Esophagus (tissue), 2 donors: ENCODE results near the gene MTRF1L. TPM values are rescaled to one million over a fixed set of nuclear protein-coding genes. Genes with fewer than 3 reads are reported as not detected.

Experiments
- H3K27ac ChIP-seq, 2 donors: one replicate each; pipeline ENCODE4 v1.5.1; 2013; ENCODE audit warnings: low read depth in 2 of 2, mild to moderate bottlenecking in 2 of 2, inconsistent platforms in 1 of 2, low read length in 1 of 2, moderate library complexity in 1 of 2
- H3K27me3 ChIP-seq, 2 donors: one replicate each; pipeline ENCODE4 v1.6.1; 2013; ENCODE audit warnings: low read length in 2 of 2, control low read depth in 1 of 2, mild to moderate bottlenecking in 1 of 2; ENCODE audit not compliant: insufficient read depth in 2 of 2, control insufficient read depth in 1 of 2
- H3K36me3 ChIP-seq, 2 donors: one replicate each; pipeline ENCODE4 v1.6.1; 2013; ENCODE audit warnings: low read length in 1 of 2; ENCODE audit not compliant: control insufficient read depth in 2 of 2, insufficient read depth in 2 of 2
- H3K4me1 ChIP-seq, 2 donors: one replicate each; pipeline ENCODE4 v1.6.1; 2013; ENCODE audit warnings: low read length in 1 of 2; ENCODE audit not compliant: control insufficient read depth in 2 of 2, insufficient read depth in 2 of 2
- H3K4me3 ChIP-seq, 2 donors: one replicate each; pipeline ENCODE4 v1.5.1; 2013; ENCODE audit warnings: low read length in 2 of 2, mild to moderate bottlenecking in 2 of 2, low read depth in 1 of 2, moderate library complexity in 1 of 2
- H3K9me3 ChIP-seq, 2 donors: one replicate each; pipeline ENCODE4 v1.6.1; 2013; ENCODE audit warnings: mild to moderate bottlenecking in 2 of 2, low read depth in 1 of 2, low read length in 1 of 2, moderate library complexity in 1 of 2; ENCODE audit not compliant: control insufficient read depth in 2 of 2, insufficient read depth in 1 of 2
- WGBS, 2 donors: extraction: QIAGEN DNeasy Blood & Tissue Kit; methylation state at CpG; one replicate each; pipeline ENCODE4 v1.1.7; 2013; 5-methylcytosine and 5-hydroxymethylcytosine counted together
- polyA plus RNA-seq, 2 donors: library from polyadenylated mRNA; stranded (reverse); fragments of 200-250 nt; gene quantifications; one replicate each; pipeline ENCODE4 v1.2.3, GENCODE V29; 2013
- donor health status: healthy with polysubstance abuse.
- donor health status: Bipolar disorder and iron deficiency.

MTRF1L gene
- polyA plus RNA-seq, 2 donors, result 6.4 to 7.8 TPM

DNA sequence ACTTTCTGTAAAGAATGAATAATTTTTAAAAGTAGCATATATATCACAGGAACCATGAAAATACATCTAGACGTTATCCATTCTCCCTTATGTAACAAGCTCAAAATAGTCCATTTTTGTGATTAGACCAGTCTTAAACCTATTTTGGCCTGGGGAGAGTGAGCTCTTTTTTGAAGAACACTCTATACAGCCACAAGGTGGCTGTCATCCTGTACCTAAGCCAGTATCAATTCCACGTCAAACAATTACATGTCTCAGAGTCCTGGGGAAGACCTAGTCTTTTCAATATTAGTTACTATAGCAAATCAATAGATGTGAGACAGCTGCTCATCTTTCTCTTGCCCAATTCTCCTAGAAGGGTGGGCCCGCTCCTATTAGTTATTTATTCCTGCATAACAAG lies 48.1 kb downstream of the MTRF1L start:
- Histone ChIP-seq H3K27ac (no peak overlapping the region), H3K27me3 (no peaks in the 10 kb centered on the region), H3K4me3 (no peak overlapping the region), H3K36me3 (no peaks in the 10 kb centered on the region), H3K4me1 (no peaks in the 10 kb centered on the region), H3K9me3 (no peaks in the 10 kb centered on the region)
- WGBS, 2 donors, result 66 to 67% methylated on average over 3 of the region's 3 CpGs

GRCh38 chr6:152952866-152953509 lies 49.5 kb downstream of the MTRF1L start:
- Histone ChIP-seq H3K27ac (no peak overlapping the region), H3K9me3 (no peaks in the 10 kb centered on the region), H3K36me3 (no peaks in the 10 kb centered on the region), H3K4me3 (no peak overlapping the region), H3K27me3 (no peaks in the 10 kb centered on the region), H3K4me1 (no peaks in the 10 kb centered on the region)
- WGBS, 2 donors, result 60 to 62% methylated on average over 7 of the region's 7 CpGs

DNA sequence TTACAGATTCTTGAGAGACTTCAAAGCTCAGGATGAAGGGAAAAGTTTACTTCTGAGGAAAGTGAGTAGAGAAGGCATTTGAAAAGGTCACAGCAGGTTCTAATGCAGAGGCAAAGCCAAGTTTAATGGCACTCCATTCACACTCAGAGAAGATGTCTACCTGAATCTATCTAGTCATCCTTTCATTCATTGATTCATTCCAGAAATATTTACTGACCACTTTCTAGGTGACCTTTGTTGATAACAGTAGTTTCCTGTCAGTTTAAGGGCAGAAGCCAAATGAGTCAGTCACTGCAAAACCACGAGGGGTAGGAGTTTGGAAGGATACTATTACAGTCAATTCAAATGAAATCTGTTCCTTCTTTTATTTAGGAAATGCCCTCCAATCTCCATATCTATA lies 50.5 kb downstream of the MTRF1L start:
- Histone ChIP-seq H3K4me1 (no peaks in the 10 kb centered on the region), H3K4me3 (no peak overlapping the region), H3K27me3 (no peaks in the 10 kb centered on the region), H3K36me3 (no peaks in the 10 kb centered on the region), H3K9me3 (no peaks in the 10 kb centered on the region), H3K27ac (no peak overlapping the region)
- 3 to 17% methylated on average over 1 of the region's 1 CpG for WGBS, 2 donors

GRCh38 chr6:152950240-152950639 lies 52.3 kb downstream of the MTRF1L start:
- Histone ChIP-seq H3K27ac (no peak overlapping the region), H3K36me3 (no peaks in the 10 kb centered on the region), H3K4me3 (no peak overlapping the region), H3K4me1 (no peaks in the 10 kb centered on the region), H3K9me3 (no peaks in the 10 kb centered on the region), H3K27me3 (no peaks in the 10 kb centered on the region)
- WGBS, 2 donors, result 79 to 87% methylated on average over 3 of the region's 3 CpGs

DNA sequence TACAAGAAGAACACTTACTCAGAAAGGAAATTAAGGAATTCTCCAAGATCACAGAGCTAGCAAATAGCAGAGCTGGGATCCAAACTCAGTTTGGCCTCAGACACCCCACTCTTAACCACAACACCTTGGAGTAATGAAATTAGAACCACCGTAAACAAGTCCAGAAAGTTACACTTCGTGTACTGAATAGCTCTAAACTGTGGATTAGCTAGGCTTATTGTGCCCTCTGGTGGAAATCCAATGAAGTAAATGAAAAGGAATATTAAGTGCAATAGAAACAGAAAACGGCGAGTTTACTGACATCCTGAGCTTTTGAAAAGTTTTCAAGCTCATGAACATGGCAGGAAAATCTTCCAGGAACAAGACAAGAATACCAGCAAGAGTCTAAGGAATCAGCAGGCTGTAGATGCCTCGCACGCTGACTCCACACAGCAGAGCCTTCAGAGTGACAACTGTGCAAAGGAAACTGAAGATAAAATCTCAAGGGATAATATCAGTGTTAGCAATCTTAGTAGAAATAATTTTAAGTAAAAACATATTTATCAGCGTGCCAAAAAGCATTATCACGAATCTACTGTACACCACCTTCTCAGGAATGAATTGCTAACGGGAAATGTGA lies 54.2 kb downstream of the MTRF1L start:
- no peaks in the 10 kb centered on the region for H3K27me3 ChIP-seq
- H3K4me1 ChIP-seq, result no peaks in the 10 kb centered on the region
- no peaks in the 10 kb centered on the region for H3K36me3 ChIP-seq
- H3K4me3 ChIP-seq, result no peak overlapping the region
- no peak overlapping the region for H3K27ac ChIP-seq
- WGBS, 2 donors, result 26 to 33% methylated on average over 9 of the region's 9 CpGs
- H3K9me3 ChIP-seq, result no peaks in the 10 kb centered on the region

DNA sequence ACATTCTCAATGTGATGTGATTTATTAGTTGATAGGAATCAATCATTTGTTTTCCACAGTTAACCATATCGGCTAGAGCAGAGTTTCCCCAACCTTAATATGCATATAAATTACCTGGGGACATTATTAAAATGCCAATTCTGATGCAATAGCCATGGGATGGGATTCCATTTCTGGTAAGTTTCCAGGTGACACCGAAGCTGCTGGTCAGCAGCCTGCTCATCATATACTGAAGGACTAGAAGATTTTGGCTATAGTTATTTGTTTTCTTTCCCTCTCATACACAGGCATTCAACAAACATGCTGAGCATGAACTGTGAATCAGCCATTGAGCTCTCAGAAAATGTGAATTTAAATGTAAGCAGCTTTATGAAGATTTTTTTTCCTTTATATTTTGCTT lies 55.5 kb downstream of the MTRF1L start:
- Histone ChIP-seq H3K27ac (no peak overlapping the region), H3K4me3 (no peak overlapping the region), H3K9me3 (no peaks in the 10 kb centered on the region), H3K36me3 (no peaks in the 10 kb centered on the region), H3K27me3 (no peaks in the 10 kb centered on the region), H3K4me1 (no peaks in the 10 kb centered on the region)
- 48 to 61% methylated on average over 2 of the region's 2 CpGs for WGBS, 2 donors

GRCh38 chr6:152946484-152946883 lies 56.0 kb downstream of the MTRF1L start:
- 63 to 68% methylated on average over 3 of the region's 3 CpGs for WGBS, 2 donors
- Histone ChIP-seq H3K4me1 (no peaks in the 10 kb centered on the region), H3K27me3 (no peaks in the 10 kb centered on the region), H3K9me3 (no peaks in the 10 kb centered on the region), H3K36me3 (no peaks in the 10 kb centered on the region), H3K4me3 (no peak overlapping the region), H3K27ac (no peak overlapping the region)

GRCh38 chr6:152943260-152943897 lies 59.1 kb downstream of the MTRF1L start:
- no peaks in the 10 kb centered on the region for H3K36me3 ChIP-seq
- H3K9me3 ChIP-seq, result no peaks in the 10 kb centered on the region
- no peak overlapping the region for H3K4me3 ChIP-seq
- 75 to 85% methylated on average over 2 of the region's 2 CpGs for WGBS, 2 donors
- no peaks in the 10 kb centered on the region for H3K27me3 ChIP-seq
- H3K4me1 ChIP-seq, result no peaks in the 10 kb centered on the region
- H3K27ac ChIP-seq, result no peak overlapping the region

DNA sequence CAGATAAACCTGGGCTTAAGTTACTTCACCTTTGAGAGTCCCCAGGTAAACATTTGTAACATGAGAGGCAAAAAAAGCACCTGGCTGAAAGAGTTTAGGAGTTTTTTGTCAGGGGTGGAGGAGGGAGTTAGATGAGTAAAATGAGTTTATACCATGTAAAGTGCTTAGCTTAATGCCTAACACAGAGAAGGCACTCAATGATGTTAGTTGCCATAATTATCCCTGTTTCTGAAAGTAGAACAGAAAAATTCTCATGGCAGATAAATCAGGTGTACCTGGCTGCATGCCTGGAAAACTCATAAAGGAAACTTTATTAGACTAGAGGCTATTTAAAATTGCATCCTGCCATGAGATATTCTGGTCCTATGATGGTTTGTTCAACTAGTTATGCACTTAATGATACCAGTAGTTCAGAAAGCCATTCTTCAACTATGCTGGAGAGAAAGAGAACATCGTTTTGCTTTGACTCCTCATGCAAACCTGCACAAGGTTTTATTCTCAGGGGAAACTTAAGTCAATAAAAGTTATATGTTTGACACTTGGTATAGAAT lies 60.1 kb downstream of the MTRF1L start:
- no peaks in the 10 kb centered on the region for H3K4me1 ChIP-seq
- H3K27ac ChIP-seq, result no peak overlapping the region
- WGBS, 2 donors, result 60 to 69% methylated on average over 1 of the region's 1 CpG
- H3K27me3 ChIP-seq, result no peaks in the 10 kb centered on the region
- no peaks in the 10 kb centered on the region for H3K9me3 ChIP-seq
- H3K4me3 ChIP-seq, result no peak overlapping the region
- H3K36me3 ChIP-seq, result no peaks in the 10 kb centered on the region
